C4-2B (cell line): ENCODE data around the gene SIN3B.
A peak's percentile ranks its signal among the peaks of the same experiment; 100 is the strongest.

ENCODE experiments used
- H3K27ac ChIP-seq: fragments of 450-650 bp; 2 replicates; pipeline ENCODE4 v1.5.1; 2017
- CTCF ChIP-seq: fragments of 450-650 bp; conservative IDR thresholded peaks from 2 replicates; pipeline ENCODE4 v1.5.1; 2017; ENCODE audit warnings: mild to moderate bottlenecking
- ZFX ChIP-seq: fragments of 450-650 bp; IDR thresholded peaks from 2 replicates; pipeline ENCODE4 v1.6.1; 2017

SIN3B gene

DNA sequence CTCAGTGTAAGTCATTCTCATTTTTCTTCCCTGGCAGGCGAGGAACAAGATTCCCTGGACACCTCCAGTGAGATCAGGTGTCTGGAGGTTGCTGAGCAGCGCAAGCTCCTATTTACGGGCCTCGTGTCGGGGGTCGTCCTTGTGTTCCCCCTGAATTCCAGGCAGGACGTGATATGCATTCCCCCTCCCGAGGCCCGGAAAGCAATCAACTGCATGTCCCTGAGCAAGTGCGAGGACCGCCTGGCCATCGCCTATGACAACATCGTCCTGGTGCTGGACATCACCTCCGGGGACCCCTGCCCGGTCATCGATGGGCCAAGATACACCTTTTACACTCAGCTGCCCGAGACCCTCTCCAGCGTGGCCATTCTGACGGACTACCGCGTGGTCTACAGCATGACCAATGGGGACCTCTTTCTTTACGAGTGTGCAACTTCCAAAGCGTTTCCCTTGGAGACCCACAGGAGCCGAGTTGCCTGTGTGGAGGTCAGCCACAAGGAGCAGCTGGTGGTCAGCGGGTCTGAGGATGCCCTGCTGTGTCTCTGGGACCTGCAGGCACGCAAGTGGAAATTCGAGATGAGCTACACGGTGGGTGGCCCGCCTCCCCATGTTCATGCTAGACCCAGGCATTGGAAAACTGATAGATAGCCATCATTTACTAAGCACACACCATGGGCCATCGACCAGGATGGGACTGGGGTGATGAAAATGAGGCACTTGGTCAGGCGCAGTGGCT is 21.5 kb upstream of the SIN3B start:
- TF ChIP-seq ZFX: no peak
- no peak for TF ChIP-seq CTCF
- no peak overlapping the region for H3K27ac ChIP-seq

GRCh38 chr19:16814526-16815100 is 14.6 kb upstream of the SIN3B start:
- TF ChIP-seq CTCF (no peak), ZFX (no peak)
- no peak overlapping the region for H3K27ac ChIP-seq

GRCh38 chr19:16820056-16820455 is 9.1 kb upstream of the SIN3B start:
- no peak overlapping the region for H3K27ac ChIP-seq
- TF ChIP-seq CTCF (no peak), ZFX (no peak)

DNA sequence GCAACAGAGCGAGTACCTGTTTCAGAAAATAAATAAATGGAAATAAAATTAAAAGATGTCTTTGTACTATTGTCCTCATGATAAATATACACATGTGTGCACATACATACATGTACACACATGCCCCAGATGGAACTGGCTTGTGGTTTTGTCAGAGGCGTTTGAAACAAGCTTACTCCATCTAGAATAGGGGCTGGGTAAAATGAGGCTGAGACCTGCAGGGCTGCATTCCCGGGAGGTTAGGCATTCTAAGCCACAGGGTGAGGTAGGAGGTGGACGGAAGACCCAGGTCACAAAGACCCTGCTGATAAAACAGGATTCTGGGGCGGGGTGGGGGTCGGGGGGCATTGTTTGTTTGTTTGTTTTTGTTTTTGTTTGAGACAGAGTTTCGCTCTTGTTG is 8.1 kb upstream of the SIN3B start:
- H3K27ac ChIP-seq: no peak overlapping the region
- TF ChIP-seq ZFX: no peak
- TF ChIP-seq CTCF: no peak

GRCh38 chr19:16822648-16823047 is 6.5 kb upstream of the SIN3B start:
- no peak overlapping the region for H3K27ac ChIP-seq

GRCh38 chr19:16824658-16825311 is 4.4 kb upstream of the SIN3B start:
- peak overlapping the region; percentile 37 for H3K27ac ChIP-seq
- no peak for TF ChIP-seq CTCF

More at GRCh38 chr19:16822648-16823047, 6.5 kb upstream of the SIN3B start:
- TF ChIP-seq CTCF (no peak), ZFX (no peak)
